Measurements from ENCODE around the gene ZNF446.
"Not testable (repeated sequence)": the region's sequence is repeated elsewhere in the genome, so short reads cannot be mapped to it uniquely, and the experiment has no call there.

The ZNF446 gene

DNA sequence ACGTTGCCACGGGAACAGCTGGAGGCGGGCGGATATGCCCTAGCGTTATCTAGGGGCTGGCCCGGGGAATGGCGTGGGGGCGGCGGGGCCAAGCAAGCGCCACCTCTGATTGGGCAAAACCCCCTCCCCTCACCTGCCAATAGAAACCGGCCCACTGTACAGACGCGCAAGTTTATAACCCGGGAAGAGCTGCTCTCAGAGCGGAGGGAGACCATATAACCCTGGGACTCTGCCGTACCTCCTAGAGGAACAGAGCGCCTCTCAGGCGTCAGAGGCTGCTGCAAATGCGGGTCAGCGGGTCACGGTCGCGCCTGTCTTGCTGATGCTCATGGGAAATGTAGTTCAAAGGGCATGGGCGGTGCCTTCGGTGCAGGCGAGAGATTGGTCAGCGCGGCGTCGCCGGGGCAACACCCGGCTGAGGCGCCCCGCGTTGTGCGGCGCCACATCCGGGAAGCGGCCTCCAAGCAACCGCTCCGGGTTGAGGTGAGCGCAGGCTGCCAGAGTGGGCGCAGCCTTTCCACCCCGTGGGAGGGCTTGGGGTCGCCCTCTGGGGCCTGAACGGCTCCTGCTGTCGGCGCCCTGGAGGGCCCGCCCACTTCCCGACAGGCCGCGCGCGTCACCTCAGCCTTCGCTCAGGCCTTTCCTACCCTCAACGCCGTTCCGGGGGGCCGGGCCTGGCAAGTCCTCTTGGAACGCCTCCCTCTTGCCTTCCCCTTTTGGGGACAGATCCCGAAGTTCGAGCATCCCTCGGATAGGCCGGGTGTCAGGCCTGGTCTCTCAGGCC is at the start of gene ZNF446:
TSS of gene ZNF446 (plus strand) at position 639 of the 784 bp plus-strand sequence. CDS start 867 bp downstream, outside the sequence.
- FAIRE-seq, result peak; percentile 98

DNA sequence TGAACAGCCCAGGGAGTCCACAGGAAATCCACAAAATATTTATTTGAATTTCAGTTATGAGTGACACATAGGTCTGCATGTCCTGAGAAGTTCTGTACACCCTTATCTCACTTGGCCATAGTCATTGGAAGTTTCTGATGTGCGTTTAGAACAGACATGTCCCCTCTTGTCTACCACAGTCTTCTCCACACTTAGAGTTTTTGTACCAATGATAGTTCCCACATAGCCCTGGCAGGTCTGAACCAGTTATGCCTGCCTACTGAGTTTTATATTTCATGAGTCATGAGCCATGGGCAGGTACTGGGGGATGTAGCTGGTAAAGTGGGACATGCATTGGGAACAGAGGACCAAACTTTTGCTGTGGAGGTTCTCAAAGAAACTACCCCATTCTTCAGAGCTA is 47.5 kb upstream of the ZNF446 start:
- FAIRE-seq, result no peak

DNA sequence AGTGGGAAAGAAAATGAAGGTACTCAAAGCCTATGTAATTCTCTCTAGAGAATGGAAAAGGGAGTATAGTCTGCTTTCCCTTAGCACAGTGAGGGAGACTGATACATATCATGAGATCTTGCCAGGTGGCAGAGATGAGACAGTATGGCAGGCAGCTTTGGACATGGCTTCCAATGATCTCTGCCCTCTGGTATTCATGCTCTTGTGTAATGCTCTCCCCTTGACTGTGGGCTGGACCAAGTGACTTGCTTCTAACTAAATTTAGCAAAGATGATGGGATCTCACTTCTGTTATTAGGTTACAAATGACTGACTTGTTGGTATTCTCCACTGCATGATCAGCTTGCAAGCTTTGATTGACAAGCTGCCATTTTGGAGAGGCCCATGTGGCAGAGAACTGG is 46.4 kb upstream of the ZNF446 start:
- FAIRE-seq, result no peak

DNA sequence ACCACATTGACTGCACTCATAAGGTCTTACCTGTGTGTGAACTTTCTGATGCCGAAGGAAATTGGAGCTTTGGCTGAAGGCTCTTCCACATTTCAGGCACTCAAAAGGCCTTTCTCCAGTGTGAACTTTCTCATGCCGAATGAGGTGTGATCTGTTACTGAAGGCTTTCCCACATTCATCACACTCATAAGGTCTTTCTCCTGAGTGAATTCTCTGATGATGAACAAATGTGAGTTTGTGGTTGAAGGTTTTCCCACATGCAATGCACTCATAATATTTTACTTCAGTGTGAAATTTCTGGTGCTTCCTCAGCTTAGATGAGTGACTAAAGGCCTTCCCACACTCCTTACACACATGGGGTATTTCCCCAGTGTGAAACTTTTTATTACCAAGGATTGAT is 41.9 kb upstream of the ZNF446 start:
- FAIRE-seq, result no peak

DNA sequence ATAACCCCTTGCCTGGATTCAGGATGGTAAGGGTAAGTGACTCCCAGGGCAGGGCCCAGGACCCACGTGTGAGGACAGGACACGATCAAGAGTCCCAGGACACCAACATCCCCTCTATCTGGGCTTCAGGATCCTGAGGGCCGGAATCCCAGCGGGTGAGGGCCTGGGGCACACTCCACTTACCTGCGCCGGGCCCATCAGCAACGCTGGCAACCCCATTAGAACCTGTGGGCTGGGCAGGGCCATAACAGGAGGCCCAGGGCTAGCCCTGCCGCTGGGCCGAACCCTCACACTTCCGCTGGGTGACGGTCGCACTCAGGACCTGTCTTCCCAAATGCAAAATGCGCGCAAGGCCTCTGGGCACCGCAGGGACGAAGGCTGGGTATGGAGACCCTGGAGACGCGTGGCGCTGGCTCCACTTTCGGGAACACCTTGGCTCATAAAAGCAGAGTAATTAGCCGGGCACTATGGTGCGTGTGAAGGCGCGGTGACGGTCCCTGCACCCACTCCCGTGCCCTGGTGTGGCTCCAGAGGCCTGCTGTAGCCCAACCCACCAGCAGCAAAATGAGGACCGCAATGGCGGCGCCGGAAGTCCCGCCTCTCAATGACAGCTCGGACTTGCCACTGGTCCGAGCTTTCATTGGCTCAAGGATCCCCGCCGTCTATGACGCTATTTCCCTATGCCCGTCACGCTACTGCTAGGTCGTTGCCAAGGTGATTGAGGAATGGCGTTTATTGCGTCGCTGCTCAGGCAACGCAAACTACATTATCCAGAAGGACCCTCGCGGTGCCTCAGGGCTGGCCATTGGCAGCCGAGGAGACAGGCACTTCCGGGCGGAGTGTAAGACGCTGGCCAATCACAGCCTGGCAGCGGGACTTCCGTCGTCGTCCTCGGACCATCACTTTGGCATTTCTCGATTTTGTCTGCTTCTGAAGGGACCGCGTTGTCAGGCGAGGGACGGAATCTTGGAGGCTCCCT is 36.3 kb upstream of the ZNF446 start, which contains the start of gene ZNF132:
TSS of gene ZNF132 (minus strand) at position 578 of the 979 bp plus-strand sequence. CDS start at position 246, 332 bp downstream.
- FAIRE-seq, result no peak

DNA sequence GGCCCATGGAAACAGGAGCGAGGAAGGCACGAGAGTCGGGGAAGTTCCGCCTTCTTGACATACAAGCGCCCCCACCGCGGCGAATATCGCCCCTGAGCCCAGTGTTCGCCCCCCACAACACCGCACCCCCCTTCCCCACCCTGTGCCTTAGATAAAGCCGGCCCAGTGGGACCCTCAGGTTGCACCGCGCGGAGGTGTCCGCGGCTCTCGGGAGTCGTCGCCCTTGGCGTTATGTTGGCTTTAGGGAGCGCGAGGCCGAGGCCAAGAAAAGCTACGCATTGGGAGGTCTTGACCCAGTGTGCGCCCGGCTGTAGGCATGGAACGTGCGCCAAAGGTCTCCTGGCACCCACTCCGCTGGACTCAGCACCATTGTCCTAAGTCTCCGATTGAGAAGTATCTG is 35.6 kb upstream of the ZNF446 start:
- no peak for FAIRE-seq

DNA sequence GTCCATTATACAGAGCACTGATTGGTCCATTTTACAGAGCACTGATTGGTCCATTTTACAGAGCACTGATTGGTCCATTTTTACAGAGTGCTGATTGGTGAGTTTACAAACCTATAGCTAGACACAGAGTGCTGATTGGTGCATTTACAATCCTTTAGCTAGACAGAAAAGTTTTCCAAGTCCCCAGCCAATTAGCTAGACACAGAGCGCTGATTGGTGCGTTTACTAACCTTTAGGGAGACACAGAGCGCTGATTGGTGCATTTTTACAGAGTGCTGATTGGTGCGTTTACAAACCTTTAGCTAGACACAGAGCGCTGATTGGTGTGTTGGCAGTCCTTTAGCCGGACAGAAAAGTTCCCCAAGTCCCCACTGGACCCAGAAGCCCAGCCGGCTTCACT is 33.2 kb upstream of the ZNF446 start:
- not testable (repeated sequence) for FAIRE-seq

DNA sequence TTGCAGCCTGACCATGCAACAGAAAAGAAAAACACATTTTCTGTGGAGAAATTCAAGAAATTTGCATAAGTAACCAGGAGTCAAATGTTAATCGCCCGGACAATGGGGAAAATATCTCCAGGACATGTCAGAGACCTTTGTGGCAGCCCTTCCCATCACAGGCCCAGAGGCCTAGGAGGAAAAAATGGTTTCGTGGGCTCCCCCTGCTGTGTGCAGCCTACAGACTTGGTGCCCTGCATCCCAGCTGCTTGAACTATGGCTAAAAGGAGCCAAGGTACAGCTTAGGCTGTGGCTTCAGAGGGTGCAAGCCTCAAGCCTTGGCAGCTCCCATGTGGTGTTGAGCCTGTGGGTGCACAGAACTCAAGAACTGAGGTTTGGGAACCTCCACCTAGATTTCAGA is 27.3 kb upstream of the ZNF446 start:
- FAIRE-seq, result not testable (repeated sequence)

DNA sequence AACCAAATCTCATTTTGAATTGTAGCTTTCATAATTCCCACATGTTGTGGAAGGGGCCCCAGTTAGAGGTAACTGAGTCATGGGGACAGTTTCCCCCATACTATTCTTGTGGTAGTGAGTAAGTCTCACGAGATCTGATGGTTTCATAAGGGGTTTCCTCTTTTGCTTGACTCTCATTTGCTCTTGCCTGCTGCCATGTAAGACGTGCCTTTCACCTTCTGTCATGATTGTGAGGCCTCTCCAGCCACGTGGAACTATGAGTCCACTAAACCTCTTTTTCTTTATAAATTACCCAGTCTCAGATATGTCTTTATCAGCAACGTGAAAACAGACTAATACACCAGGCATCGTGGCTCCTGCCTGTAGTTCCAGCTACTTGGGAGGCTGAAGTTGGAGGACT is 26.2 kb upstream of the ZNF446 start:
- not testable (repeated sequence) for FAIRE-seq

DNA sequence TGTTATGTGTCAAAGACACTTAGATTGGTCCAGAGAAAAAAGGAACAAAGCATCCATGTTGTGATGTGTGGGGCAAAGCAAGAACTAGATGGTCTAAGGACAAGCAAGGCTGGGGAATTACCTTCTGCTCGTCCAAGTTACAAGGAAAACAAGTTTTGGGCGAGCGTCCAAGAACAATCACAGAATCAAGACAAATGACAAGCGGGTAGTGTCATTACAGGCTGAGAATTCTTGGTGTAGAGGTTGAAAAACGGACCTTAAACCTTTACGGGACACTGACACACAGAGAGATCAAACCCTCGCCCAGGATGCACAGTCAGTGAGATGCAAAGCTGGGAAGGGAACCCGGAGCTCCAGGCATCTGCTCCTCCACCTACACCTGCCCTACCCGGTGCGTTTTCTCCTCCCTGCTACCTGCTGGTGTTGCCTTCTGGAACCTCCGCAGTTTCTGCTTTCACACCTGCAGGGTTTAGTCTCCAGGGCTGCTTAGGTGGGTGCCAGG is 25.2 kb upstream of the ZNF446 start:
- no peak for FAIRE-seq

DNA sequence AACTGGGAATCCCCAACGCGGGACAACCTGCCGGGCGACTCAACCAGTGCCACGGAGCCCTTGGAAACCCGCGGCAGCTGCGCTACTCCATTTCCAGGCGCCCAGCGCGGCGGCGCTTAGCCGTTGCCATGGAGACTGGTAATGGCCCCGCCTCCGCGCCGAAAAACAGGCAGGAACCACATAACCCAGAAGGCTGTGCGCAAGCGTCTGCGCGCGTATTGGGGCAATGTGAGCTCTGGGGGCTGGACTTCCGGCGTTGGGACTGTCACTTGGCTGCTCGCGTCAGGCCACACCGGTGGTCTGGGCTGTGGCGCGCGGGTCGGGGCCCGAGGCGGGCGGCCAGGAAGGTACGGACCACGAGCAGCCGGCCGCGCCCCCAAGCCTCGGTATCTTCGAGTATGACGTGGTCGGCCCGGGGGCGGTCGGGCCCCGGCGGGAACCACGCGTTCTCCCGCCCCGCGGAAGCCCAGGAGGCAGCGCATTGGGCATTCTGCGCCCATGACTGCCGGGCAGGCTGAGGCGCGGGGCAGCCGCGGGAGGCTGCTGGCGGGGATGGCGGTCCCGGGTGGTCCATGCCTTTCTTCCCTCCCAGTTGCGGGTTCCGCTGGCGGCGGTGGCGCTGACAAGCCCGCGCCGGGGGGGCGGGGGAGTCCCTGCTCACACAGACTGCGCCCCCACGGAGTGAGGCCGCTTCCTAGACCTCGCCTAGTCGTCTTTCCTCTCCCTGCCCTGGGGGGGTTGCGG is 24.6 kb upstream of the ZNF446 start, which contains the start of gene ZNF324B:
TSS of gene ZNF324B (plus strand) at position 265 of the 744 bp plus-strand sequence. CDS start 2,080 bp downstream, outside the sequence.
- peak; percentile 92 for FAIRE-seq

DNA sequence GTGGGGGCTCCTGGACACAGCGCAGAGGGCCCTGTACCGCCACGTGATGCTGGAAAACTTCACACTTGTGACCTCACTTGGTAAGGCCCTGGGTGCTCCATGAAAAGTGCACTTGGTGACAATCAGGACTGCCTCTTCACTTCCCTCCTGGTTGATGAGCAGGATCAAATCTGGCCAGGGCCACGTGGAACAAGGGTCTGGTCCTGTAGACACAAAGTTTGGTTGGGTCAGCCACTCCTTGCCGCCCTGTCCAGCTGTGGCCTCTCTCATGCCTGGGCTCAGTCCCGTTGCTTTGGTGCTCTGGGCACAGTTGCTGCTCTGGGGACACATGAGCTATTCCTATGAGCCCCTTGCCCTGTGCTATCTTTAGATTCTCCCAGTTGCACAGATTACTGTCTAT is 22.4 kb upstream of the ZNF446 start:
- FAIRE-seq, result no peak

DNA sequence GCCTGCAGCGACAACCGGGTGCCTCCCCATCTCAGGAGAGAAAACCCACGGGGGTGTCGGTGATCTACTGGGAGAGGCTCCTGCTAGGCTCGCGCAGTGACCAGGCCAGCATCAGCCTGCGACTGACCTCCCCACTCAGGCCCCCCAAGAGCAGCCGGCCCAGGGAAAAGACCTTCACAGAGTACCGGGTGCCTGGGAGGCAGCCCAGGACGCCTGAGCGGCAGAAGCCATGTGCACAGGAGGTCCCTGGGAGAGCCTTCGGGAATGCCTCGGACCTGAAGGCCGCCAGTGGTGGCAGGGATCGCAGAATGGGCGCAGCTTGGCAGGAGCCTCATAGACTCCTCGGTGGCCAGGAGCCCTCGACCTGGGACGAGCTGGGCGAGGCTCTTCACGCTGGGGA is 20.8 kb upstream of the ZNF446 start:
- no peak for FAIRE-seq

DNA sequence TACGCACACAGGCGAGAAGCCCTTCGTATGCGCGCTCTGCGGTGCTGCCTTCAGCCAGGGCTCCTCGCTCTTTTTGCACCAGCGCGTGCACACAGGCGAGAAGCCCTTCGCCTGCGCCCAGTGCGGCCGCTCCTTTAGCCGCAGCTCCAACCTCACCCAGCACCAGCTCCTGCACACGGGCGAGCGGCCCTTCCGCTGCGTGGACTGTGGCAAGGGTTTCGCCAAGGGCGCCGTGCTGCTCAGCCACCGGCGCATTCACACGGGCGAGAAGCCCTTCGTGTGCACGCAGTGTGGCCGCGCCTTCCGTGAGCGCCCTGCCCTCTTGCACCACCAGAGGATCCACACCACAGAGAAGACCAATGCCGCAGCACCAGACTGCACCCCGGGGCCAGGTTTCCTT is 20.0 kb upstream of the ZNF446 start:
- no peak for FAIRE-seq

DNA sequence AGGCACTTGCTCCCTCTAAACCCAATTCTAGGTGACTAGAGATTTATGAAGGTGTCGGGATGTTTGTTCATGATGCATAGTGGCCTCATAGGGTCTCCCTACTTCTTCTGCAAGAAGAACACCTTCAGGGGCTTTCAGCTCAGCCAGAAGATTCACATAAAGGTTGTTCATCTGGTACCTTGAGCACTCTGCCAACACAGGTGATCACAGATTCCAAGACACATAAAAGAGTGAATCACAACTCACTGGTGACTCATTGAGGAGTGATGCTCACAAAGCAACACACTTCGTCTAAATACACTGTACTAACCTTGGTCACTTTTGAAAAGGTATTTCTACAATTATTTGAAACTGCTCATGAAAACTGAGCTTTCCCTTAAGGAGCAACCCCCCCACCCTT is 16.1 kb upstream of the ZNF446 start:
- FAIRE-seq, result no peak

DNA sequence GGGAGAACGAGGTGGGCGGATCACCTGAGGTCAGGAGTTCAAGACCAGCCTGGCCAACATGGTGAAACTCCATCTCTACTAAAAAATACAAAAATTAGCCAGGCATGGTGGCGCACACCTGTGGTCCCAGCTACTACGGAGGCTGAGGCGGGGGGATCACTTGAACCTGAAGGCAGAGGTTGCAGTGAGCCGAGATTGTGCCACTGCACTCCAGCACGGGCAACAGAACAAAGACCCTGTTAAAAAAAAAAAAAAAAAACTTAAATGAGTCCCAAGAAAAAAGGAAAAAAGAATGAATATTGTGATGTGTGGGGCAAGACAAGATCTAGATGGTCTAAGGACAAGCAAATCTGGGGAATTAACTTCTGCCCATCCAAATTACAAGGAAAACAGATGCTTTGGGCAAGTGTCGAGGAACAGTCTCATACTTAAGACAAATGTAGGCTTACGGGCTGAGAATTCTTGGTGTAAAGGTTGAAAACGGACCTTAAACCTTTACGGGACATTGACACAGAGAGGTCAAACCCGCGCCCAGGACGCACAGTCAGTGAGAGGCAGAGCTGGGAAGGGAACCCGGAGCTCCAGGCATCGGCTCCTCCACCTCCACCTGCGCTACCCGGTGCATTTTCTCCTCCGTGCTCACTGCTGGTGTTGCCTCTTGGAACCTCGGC is 9.9 kb upstream of the ZNF446 start:
- no peak for FAIRE-seq

DNA sequence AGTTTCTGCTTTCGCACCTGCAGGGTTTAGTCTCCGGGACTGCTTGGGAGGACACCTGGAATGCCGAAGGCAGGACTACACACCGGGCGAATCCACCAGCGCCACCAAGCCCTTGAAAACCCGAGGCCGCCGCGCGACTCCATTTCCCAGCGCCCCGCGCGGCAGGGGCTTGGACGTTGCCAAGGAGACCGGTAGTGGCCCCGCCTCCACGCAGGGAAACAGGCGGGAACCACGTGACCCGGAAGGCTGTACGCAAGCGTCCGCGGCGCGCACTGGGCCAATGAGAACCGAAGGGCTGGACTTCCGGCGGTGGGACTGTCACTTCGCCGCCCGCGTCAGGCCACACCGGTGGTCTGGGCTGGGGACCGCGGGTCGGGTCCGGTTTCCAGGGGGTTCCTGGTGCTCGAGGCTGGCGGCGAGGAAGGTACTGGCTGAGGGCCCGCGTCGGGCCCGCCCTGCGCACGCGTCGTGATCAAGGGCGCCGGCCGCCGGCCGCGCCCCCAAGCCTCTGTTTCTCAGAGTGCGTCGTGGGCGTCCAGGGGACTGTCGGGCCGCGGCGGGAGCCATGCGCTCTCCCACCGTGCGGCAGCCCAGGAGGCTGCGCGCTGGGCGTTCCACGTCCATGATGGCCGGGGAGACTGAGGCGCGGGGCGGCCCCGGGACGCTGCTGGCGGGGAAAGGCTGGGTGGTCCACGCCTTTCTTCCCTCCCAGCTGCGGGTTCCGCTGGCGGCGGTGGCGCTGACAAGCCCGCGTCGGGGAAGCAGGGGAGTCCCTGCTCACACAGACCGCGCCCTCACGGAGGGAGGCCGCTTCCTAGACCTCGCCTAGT is 9.2 kb upstream of the ZNF446 start, which contains the start of gene ZNF324:
TSS of gene ZNF324 (plus strand) at position 321 of the 830 bp plus-strand sequence. CDS start 2,106 bp downstream, outside the sequence.
- FAIRE-seq, result peak; percentile 96

DNA sequence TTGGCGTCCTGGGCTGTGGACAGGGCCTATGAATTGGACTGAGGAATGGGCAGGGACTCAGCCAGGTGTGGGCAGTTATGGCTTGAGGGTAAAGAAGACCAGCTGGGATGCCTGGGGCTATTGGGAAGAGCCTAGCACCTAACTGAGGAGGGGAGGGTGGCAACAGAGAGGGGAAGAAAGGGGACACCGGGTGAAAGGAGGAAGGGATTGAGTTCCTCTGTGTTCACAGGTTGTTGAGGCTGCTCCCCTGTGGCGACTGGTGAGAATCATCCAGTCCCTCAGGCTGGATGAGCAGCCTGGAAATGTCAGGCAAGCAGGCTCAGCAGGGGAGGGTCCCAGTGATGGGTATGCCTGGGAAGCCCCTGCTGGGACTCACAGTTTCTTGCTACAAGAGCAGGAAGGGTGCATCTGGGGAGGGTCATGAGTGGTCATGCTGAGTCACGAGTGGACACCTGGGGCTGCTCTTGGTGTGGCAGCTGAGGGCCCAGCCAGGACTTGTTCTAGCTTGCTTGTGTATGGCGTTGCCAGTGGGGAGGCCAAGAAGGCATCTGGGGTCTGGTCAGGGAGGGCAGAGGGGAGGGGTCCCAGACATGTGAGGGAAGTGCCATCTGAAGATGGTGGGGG is 7.8 kb upstream of the ZNF446 start:
- no peak for FAIRE-seq

DNA sequence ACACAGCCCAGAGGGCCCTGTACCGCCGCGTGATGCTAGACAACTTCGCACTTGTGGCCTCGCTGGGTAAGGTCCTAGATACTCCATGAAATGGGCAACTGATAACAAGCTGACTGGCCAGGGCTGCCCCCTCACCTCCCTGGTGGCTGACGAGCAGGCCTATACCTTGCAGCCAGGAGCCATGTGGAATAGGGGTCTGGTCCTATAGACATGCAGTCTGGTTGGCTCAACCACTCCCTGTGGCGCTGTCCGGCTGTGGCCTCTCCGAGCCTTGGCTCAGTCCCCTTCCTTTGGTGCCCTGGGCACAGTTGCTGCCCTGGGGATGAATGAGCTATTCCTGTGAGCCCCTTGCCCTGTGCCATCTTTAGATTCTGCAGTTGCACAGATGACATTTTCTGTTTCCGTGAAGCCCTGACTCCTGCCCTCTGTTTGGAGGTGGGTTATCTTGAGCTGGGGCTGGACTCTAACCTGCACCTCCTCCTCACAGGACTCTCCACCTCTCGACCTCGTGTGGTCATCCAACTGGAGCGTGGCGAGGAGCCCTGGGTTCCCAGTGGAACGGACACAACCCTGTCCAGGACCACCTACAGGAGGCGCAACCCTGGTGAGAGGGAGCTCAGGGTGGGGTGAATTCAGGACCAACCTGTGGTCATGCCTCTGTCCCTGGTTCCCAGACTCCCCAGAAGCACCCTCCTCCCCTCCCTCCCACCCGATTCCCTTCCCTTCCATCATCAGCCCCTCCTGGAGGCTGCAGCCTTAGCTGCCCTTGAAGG is 6.7 kb upstream of the ZNF446 start:
- no peak for FAIRE-seq
